EH (cell line): ENCODE results near the gene DCLRE1A.

ENCODE experiments used
- DNase-seq: peaks from one replicate; pipeline ENCODE4 v3.0.0-alpha.2; 2015; ENCODE audit warnings: low read depth

The DCLRE1A gene

DNA sequence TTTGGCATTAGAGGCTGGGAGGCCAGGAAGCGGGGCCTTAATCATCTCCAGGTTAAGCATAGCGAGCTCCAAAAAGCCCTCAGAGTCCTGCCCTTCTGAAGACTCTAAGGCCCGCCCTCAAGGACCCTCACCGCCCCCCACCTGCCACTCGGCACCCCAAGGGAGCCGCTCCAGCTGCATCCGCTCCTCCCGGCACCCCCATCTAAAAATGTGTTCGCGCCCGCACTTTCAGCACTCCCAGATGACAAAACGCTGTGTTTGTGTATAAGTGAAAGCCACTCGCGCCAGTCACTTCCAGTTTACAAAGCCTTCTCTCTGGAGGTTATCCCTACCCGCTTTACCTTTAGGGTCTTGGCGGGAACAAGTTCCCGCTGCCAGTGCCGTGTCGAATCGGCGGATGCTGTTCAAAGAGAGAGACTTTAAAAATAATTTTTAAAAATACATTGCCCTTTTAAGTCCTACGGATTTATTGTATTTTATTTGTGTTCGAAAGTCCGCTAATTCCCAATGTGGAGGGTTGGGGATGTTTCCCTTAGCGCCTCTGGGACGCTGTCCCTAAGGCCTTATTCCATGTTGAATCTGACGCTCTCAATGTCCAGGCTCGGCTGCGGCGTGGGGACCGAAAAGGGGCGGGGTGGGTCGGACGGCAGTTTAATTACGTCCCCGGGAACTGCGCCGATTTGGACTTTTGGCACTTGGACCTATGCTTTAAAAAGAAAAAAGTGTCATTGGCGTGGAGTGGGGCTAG lies at the start of gene DCLRE1A, which contains the start of gene NHLRC2:
TSS of gene DCLRE1A (minus strand) at position 70 of the 748 bp plus-strand sequence. CDS start 900 bp downstream, outside the sequence.
TSS of gene NHLRC2 (plus strand) at position 649 of the 748 bp plus-strand sequence. CDS start 212 bp downstream, outside the sequence.
- DNase-seq, result peak; percentile 75

GRCh38 chr10:113899952-113900598 lies 46.2 kb upstream of the DCLRE1A start:
- DNase-seq, result peak; percentile 7

DNA sequence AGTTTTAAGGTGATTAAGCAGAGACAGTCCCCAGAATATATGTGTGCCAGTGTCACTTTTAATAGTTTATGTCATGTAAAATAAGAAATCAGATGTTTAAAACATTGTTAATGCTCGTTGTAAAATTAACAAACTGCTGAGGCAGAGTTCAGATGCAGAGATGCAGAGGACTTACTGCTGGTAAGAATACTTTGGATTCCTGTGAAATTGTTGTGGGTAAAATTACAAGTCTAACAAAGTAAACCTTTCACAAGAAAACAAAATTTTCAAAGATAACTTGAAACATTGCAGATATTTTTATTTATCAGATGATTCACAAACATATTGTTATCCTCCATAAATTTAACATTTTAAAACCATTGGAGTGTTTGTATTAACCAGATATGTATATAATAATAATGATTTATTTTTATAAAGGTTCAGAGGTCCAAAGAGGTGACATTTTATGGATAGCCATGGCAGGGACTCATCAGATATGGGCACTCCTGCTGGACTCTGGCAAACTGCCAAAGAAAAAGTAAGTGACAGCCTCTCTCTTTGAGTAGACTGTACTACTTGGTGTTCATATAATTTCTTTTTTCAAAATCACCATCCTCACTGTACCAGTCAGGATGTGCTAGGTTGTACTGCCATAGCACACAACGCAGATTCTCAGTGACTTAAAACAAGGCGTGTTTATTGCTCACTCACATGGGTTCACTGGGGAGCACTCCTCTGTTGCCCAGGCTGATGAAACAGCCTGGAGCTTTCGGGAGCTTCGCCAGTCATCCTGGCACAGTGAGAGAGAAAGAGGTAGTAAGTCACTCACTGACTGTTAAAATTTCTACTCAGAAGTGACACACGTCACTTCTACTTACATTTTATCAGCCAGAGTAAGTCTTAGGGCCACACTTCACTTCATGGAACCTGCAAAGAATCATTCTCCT lies 44.1 kb upstream of the DCLRE1A start:
- peak; percentile 36 for DNase-seq

DNA sequence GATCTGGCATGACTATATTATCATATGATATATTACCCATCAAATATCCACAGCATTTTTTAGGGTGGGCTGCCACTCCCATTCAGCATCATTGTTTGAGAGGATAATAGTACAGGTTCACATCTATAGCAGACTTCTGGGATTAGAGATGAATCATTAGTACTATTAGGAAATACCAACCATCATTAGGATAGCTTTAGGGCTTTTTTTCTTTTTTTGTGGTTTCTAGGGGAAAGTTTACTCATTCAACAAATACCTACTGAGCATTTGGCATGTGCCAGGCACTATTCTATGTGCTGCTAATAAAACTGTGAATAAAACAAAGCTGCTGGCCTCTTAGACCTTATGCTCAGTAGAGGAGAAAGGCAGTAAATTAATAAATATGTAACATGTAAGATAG lies 41.1 kb upstream of the DCLRE1A start:
- DNase-seq, result peak; percentile 77

DNA sequence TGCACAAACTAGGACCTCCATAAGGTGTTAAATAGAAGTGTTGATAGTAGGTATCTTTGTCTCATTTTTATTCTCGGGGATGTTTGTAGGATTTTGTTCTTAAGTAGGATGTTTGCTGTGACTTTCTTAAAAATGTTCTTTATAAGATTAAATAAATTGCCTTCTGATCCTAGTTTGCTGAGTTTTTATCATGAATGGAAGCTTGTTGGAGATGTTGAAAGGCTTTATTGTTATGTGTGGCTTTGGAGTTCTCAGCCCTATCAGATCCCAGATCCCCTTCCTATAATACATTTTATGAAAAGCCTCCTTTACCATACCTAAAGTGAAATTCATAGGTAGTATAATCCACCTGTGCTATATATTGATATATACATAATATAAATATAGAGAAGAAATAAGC lies 40.7 kb upstream of the DCLRE1A start:
- DNase-seq, result no peak

DNA sequence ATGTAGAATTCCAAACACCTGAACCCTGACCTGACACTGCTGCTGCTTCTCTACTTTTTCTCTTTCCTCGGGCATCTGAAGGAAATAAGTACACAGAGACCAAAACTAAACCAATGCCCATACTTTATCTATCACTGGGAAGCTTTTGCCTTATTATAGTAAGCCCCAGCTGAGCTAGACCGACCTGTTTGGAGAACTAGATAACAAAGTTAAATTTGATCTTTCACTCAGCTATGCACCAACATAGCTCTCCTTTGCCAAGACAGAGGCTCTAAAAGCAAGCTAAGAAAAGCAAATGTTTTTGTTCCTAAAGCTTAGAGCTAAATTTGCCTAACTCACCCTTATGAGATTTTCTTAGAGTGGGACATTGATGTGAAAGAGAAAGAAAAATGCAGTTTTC lies 39.7 kb upstream of the DCLRE1A start:
- no peak for DNase-seq

- peak; percentile 40 for DNase-seq
Measured at GRCh38 chr10:113891476-113891875, 37.6 kb upstream of the DCLRE1A start.

GRCh38 chr10:113890769-113891168 lies 36.9 kb upstream of the DCLRE1A start:
- DNase-seq, result peak; percentile 5

DNA sequence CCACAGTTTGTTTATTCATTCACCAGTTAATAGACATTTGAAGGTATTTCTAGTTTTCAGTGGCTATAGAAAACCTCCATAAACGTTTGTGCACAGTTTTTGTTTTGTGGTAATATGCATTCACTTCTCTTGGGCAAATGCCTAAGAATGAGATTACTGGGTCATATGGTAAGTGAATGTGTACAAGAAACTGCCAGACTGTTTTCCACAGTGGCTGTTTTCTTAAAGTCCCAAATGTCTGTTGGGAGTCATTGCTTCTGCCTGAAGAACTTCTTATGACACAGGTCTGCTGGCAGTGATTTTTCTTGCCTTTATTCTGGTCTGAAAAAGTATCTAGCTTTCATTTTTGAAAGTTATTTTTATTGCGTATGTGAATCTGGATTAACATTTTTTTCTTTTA lies 36.0 kb upstream of the DCLRE1A start:
- DNase-seq, result no peak

GRCh38 chr10:113882240-113882639 lies 28.4 kb upstream of the DCLRE1A start:
- no peak for DNase-seq

DNA sequence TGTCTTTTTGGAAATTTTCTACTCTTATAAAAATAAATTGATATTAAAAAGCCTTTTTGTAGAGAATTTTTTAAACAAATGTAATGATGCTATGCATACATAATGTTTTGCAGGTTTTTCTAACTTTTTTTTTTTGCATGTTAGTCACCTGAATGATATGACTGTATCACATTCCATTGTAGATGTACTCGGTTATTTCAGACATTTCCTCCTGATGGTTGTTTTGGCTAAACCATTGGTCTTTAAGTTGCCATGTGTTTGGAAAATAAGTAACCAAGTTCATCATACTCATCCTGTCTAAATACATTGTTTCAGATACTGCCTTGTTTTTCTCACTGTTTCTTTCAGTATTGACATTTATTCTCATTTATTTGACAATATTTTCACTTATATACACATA lies 26.4 kb upstream of the DCLRE1A start:
- DNase-seq, result peak; percentile 53

- DNase-seq, result no peak
Measured at GRCh38 chr10:113879691-113880090, 25.8 kb upstream of the DCLRE1A start.

DNA sequence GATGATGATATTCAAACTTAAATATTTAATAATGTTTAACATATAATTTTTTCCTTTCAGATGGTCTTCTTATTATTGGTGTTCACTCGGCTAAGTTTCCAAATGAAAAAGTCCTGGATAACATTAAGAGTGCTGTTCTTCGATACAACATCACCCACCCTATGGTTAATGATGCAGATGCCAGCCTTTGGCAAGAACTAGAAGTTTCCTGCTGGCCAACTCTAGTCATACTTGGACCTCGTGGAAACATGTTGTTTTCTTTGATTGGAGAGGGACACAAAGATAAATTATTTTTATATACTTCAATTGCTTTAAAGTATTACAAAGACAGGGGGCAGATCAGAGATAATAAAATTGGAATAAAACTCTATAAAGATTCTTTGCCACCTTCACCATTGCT lies 22.6 kb upstream of the DCLRE1A start:
- DNase-seq, result no peak

DNA sequence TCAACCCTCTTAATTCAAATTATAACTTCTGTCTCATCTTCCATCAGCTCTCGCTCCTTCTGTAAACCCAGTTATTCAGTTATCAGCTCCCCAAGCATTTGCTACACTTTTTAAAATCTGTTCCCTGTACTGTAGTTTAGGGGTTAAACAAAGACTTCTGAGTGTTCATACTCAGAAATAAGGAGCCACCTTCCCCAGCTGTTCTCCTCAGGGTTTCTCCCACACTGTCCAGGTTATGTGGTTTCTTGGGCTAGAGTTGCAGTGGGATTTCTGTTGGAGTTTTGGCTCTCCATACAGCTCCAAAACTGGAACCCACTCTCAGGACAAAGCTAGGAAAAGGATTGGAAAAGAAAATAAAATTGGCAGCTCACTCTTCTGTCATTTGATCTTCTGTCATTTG lies 21.3 kb upstream of the DCLRE1A start:
- no peak for DNase-seq

GRCh38 chr10:113872139-113873030 lies 18.5 kb upstream of the DCLRE1A start:
- no peak for DNase-seq

DNA sequence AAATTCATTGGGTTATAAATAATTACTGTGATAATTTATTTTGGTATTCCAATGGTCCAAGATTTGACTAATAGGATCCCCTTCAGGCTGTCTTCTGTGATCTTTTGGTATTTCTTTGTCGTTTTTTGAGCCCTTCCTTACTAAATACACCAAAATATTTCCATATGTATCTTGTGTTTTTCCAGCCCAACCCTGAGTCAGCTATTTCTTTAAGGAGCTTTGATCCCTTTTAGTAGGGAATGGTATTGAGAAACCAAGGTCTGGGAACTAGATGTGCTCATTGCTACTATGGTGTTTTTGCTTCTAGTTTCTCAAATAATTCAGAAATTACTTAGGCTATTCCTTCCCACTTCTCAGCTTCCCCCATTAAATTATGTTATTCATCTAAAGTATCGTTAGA lies 15.9 kb upstream of the DCLRE1A start:
- DNase-seq, result no peak

DNA sequence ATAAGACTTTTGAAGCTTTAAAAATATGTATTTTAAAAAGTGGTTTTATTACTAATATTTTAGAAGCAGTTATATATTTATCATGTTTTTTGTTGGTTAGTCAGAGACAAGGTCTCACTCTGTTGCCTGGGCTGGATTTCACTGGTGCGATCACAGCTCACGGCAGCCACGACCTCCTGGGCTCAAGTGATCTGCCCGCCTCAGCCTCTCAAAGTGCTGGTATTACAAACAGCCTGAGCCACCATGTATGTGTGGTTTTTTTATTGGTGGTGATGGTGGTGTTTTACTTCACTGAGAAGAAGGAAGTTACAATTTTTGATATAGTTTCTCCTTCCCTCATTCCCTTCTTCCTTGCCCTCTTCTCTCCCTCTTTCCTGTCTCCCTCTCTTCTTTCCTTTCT lies 14.0 kb upstream of the DCLRE1A start:
- DNase-seq, result no peak

DNA sequence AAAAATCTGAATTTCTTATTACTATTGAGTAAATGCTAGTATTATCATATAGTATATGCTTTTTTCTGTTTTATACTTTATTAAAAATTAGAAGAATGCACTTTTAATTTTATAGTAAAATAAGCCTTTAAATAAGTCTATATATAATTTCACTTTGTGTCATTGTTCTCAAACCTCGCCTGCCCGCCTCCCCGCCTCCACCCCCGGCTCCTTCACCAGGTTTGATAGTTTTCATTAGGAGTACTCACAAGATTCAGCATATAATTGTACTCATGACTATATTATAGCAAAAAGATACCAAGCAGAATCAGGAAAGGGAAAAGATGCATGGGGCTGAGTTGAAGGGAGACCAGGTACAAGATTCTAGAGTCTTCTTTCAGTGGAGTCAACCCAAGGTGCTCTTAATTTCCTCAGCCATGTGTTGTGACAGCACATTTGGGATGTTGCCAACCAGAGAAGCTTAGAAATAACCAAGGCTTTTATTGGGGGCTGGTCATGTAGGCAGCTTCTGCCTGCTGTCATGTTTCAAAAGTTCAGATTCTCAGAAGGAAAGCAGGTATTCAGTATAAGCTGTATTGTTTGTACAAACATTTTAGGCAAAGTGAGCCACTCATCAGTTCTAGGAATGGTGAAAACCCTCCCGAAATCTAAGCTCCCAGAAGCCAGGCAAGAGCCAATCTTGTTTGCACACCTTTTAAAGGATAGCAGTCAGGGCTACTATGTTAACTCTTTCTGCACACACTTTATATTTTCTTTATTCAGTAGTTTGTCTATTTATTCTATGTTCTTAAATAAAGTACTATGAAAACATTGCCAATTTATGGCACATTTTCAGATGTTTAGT lies 12.9 kb upstream of the DCLRE1A start:
- DNase-seq, result peak; percentile 9

DNA sequence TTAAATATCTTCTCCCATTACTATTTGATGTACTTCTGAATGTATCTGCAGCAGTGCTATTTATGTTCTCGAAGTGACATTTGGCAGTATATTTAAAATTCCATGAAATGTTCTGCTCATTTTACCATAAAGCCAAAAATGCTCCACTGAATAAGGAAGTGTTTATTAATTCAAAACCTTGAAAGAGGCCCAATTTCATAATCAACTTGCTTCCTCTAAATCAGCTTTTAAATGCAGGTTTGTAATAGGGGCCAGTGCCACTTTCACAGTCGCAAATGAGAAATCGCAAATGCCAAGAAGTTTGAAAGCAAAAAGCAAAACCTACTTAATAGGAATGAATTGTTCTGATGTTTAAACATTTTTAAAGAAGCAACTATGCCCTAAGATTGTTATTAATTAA lies 12.0 kb upstream of the DCLRE1A start:
- DNase-seq, result no peak

- no peak for DNase-seq
Measured at GRCh38 chr10:113859261-113859660, 5.4 kb upstream of the DCLRE1A start.
